GM13976 (cell line): ENCODE data around the gene ID1.

Source experiments
- DNase-seq: peaks from one replicate; pipeline ENCODE4 v3.0.0; 2012; ENCODE audit warnings: low spot score
- in situ Hi-C: fragments of 300-500 bp; cut with MboI; formaldehyde crosslinking; loops from one replicate; pipeline ENCODE4 v1.12.0; 2022; ENCODE audit warnings: low sequenced_read_pairs, mixed read lengths, inconsistent platforms; ENCODE audit not compliant: unreplicated experiment
- TF ChIP-seq, protein P1 (sequence below): IDR thresholded peaks from 2 replicates; pipeline ENCODE4 v1.5.1; 2012; ENCODE audit warnings: borderline replicate concordance, mild to moderate bottlenecking; ENCODE audit not compliant: insufficient read depth; ENCODE audit errors: extremely low read depth, missing control alignments, control extremely low read depth

The ID1 gene

DNA sequence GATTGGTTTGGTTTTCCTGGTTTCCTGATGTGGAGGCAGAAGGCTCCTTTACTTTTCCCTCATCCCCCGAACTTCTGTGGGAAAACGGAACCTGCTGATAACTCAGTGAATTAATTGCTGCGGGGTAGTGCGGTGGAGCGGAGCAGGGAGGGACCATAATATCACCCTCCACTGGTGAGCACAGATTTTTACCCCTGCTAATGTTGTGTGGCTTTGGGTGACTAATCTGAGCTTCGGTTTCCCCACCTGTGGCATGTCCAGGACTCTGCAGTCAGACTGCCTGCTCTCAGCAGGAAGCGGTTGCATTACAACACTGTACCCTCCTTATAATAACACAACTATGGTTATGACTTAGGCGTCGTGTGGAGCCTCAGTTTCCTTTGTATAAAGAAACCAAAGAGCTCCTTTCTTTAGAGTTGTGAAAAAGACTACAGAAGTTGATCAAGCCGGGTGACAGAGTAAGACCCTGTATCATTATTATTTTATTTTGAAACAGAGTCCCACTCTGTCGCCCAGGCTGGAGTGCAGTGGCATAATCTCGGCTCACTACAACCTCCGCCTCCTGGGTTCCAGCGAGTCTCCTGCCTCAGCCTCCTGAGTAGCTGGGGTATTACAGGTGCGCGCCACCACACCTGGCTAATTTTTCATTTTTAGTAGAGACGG, 2.2 kb upstream of the ID1 start:
- in situ Hi-C loops, result no loop called here
- TF ChIP-seq, protein P1, sequence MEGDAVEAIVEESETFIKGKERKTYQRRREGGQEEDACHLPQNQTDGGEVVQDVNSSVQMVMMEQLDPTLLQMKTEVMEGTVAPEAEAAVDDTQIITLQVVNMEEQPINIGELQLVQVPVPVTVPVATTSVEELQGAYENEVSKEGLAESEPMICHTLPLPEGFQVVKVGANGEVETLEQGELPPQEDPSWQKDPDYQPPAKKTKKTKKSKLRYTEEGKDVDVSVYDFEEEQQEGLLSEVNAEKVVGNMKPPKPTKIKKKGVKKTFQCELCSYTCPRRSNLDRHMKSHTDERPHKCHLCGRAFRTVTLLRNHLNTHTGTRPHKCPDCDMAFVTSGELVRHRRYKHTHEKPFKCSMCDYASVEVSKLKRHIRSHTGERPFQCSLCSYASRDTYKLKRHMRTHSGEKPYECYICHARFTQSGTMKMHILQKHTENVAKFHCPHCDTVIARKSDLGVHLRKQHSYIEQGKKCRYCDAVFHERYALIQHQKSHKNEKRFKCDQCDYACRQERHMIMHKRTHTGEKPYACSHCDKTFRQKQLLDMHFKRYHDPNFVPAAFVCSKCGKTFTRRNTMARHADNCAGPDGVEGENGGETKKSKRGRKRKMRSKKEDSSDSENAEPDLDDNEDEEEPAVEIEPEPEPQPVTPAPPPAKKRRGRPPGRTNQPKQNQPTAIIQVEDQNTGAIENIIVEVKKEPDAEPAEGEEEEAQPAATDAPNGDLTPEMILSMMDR, result no peak

DNA sequence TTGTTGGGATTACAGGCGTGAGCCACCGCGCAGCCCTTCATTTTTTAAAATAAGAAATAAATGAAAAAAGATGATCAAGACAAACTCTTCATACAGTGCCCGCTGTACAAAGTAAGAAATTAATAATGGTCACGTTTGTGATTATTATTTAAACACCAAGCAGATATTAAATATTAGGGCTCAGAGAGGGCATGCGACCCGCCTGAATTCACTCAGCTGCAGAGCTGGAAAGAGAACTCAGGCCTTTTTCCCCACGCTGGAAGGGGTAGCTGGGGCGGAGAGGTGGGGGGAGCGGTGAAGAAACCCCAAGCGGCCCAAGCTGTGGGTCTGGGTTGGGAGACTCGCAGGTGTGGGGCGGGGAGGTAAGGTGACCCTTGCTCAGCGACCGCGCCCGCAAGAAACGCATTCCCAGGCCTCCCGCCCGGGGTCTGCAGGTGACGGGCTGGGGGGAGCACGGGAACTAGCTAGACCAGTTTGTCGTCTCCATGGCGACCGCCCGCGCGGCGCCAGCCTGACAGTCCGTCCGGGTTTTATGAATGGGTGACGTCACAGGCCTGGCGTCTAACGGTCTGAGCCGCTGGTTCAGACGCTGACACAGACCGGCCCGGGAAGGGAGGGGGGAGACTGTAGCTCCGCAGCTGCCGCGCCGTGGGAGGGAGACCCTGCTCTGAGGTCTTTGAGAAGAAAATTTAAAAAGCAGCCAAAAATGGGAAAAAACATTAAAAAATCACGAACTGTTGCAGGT, 1.1 kb upstream of the ID1 start:
- in situ Hi-C loops, result no loop called here
- DNase-seq, result peak; percentile 91
- TF ChIP-seq, protein P1, result no peak

More for the DNA sequence above, 2.2 kb upstream of the ID1 start:
- DNase-seq, result peak; percentile 73

- TF ChIP-seq, protein P1, result no peak
- in situ Hi-C loops, result no loop called here
- DNase-seq, result no peak
Observed at GRCh38 chr20:31604567-31605030, 490 bp upstream of the ID1 start.

DNA sequence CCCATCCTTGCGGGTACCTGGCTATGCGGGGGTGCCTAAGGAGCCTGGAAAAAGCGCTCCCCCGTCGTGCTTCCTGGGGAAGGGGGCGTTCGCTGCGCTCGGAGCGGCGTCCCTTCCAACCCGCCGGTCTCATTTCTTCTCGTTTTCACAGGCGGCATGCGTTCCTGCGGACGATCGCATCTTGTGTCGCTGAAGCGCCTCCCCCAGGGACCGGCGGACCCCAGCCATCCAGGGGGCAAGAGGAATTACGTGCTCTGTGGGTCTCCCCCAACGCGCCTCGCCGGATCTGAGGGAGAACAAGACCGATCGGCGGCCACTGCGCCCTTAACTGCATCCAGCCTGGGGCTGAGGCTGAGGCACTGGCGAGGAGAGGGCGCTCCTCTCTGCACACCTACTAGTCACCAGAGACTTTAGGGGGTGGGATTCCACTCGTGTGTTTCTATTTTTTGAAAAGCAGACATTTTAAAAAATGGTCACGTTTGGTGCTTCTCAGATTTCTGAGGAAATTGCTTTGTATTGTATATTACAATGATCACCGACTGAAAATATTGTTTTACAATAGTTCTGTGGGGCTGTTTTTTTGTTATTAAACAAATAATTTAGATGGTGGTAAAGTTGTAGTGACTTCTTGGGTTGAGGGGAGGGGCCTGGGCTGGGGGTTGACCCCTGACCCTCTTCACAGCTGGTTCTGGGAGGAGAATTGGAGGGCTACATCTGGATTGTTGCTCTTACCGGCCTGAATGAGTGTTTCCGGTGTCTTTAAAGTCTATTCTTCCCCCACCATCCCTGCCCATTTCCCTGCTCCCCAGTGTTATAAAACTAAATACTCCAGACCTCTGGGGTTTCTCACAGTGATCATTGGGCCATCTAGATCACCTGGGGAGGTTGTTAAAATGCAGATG, 1.1 kb downstream of the ID1 start:
- no peak for DNase-seq
- in situ Hi-C loops, result no loop called here
- TF ChIP-seq, protein P1, result no peak

- TF ChIP-seq, protein P1, result no peak
- in situ Hi-C loops, result no loop called here
- no peak for DNase-seq
Observed at GRCh38 chr20:31606804-31607639, 1.9 kb downstream of the ID1 start.
